GM06990 (cell line): ENCODE results near the gene CYP2D6.

Experiments
- DNase-seq: peaks from one replicate; pipeline ENCODE4 v3.0.0-alpha.2; 2011; ENCODE audit not compliant: insufficient read length; ENCODE audit errors: extremely low read depth
- H3K27me3 ChIP-seq: replicated peaks from 2 replicates; pipeline ENCODE4 v1.6.0; 2011; ENCODE audit warnings: low read length; ENCODE audit not compliant: control insufficient read depth, insufficient read depth
- H3K36me3 ChIP-seq: 2 replicates; pipeline ENCODE4 v1.5.1; 2011; ENCODE audit warnings: low read length; ENCODE audit not compliant: control insufficient read depth, insufficient read depth
- H3K4me3 ChIP-seq: replicated peaks from 2 replicates; pipeline ENCODE4 v1.5.1; 2011; ENCODE audit warnings: low read depth, mild to moderate bottlenecking, control low read depth, low read length
- CTCF ChIP-seq: IDR thresholded peaks from 2 replicates; pipeline ENCODE4 v1.5.1; 2011; ENCODE audit warnings: low read length, control low read depth, mild to moderate bottlenecking, inconsistent platforms; ENCODE audit not compliant: insufficient read depth, poor library complexity, severe bottlenecking

Gene CYP2D6

GRCh38 chr22:42156121-42156520 is 25.5 kb upstream of the CYP2D6 start:
- no peak for DNase-seq
- H3K27me3 ChIP-seq = no peaks in the 10 kb centered on the region
- no peak for TF ChIP-seq CTCF
- H3K36me3 ChIP-seq = peaks cover 4% of the 10 kb centered on the region
- H3K4me3 ChIP-seq = no peak overlapping the region

GRCh38 chr22:42155053-42155543 is 24.5 kb upstream of the CYP2D6 start:
- Histone ChIP-seq H3K27me3 (no peaks in the 10 kb centered on the region), H3K36me3 (peaks cover 4% of the 10 kb centered on the region), H3K4me3 (no peak overlapping the region)
- TF ChIP-seq CTCF = no peak
- DNase-seq = no peak

- H3K4me3 ChIP-seq = no peak overlapping the region
- no peaks in the 10 kb centered on the region for H3K27me3 ChIP-seq
- no peak for TF ChIP-seq CTCF
- no peak for DNase-seq
- H3K36me3 ChIP-seq = peaks cover 4% of the 10 kb centered on the region
Measured at GRCh38 chr22:42154293-42155052, 23.9 kb upstream of the CYP2D6 start.

GRCh38 chr22:42152661-42153270 is 22.2 kb upstream of the CYP2D6 start:
- DNase-seq = no peak
- peaks cover 5% of the 10 kb centered on the region for H3K36me3 ChIP-seq
- H3K4me3 ChIP-seq = no peak overlapping the region
- TF ChIP-seq CTCF = no peak
- H3K27me3 ChIP-seq = no peaks in the 10 kb centered on the region

- Histone ChIP-seq H3K27me3 (no peaks in the 10 kb centered on the region), H3K4me3 (no peak overlapping the region), H3K36me3 (peaks cover 5% of the 10 kb centered on the region)
- no peak for TF ChIP-seq CTCF
- DNase-seq = no peak
Measured at GRCh38 chr22:42151924-42152635, 21.5 kb upstream of the CYP2D6 start.
